Fibroblast of the aortic adventitia (primary cell): ENCODE data around the gene SMIM44. TPM values are rescaled to one million over a fixed set of nuclear protein-coding genes. Genes with fewer than 3 reads are reported as not detected.
"Not testable (repeated sequence)": the region's sequence is repeated elsewhere in the genome, so short reads cannot be mapped to it uniquely, and the experiment has no call there.

Experiments used
- DNase-seq: peaks from one replicate; pipeline ENCODE4 v3.0.0-alpha.2; 2010; ENCODE audit warnings: low read depth
- H3K4me3 ChIP-seq: 2 replicates; pipeline ENCODE4 v1.5.1; 2011; ENCODE audit warnings: low read depth, mild to moderate bottlenecking, control low read depth, low read length, moderate library complexity
- CTCF ChIP-seq: IDR thresholded peaks from 2 replicates; pipeline ENCODE4 v1.5.1; 2011; ENCODE audit warnings: mild to moderate bottlenecking, low read length, control low read depth, inconsistent platforms; ENCODE audit not compliant: insufficient read depth
- total RNA-seq: library from RNA; depleted of rRNA; stranded (reverse); fragments of >200 nt; gene quantifications from 2 replicates; pipeline ENCODE4 v1.2.3, GENCODE V29; 2012; ENCODE audit warnings: low replicate concordance

SMIM44 gene
- total RNA-seq, 1 donor = not detected

GRCh38 chr19:3457528-3458228 is 25.6 kb downstream of the SMIM44 start:
- no peak for DNase-seq
- TF ChIP-seq CTCF = no peak
- H3K4me3 ChIP-seq = no peak overlapping the region

- no peak for TF ChIP-seq CTCF
- no peak overlapping the region for H3K4me3 ChIP-seq
- DNase-seq = no peak
Measured at GRCh38 chr19:3456925-3457527, 26.2 kb downstream of the SMIM44 start.

- no peak overlapping the region for H3K4me3 ChIP-seq
- no peak for TF ChIP-seq CTCF
- no peak for DNase-seq
Measured at GRCh38 chr19:3455960-3456601, 27.2 kb downstream of the SMIM44 start.

GRCh38 chr19:3455393-3455955 is 27.8 kb downstream of the SMIM44 start:
- no peak for DNase-seq
- H3K4me3 ChIP-seq = no peak overlapping the region
- TF ChIP-seq CTCF = no peak

- no peak for DNase-seq
- no peak overlapping the region for H3K4me3 ChIP-seq
- no peak for TF ChIP-seq CTCF
Measured at GRCh38 chr19:3454656-3455392, 28.4 kb downstream of the SMIM44 start.

- no peak overlapping the region for H3K4me3 ChIP-seq
- DNase-seq = no peak
- TF ChIP-seq CTCF = no peak
Measured at GRCh38 chr19:3453840-3454239, 29.4 kb downstream of the SMIM44 start.

GRCh38 chr19:3452942-3453214 is 30.4 kb downstream of the SMIM44 start:
- not testable (repeated sequence) for DNase-seq

More at GRCh38 chr19:3452942-3453214, 30.4 kb downstream of the SMIM44 start:
- not testable (repeated sequence) for H3K4me3 ChIP-seq
